ENCODE data around the gene DLGAP4. TPM values are rescaled to one million over a fixed set of nuclear protein-coding genes. Genes with fewer than 3 reads are reported as not detected.

Gene DLGAP4
- total RNA-seq, 1 experiment from 2014 or later = 40.3 TPM

DNA sequence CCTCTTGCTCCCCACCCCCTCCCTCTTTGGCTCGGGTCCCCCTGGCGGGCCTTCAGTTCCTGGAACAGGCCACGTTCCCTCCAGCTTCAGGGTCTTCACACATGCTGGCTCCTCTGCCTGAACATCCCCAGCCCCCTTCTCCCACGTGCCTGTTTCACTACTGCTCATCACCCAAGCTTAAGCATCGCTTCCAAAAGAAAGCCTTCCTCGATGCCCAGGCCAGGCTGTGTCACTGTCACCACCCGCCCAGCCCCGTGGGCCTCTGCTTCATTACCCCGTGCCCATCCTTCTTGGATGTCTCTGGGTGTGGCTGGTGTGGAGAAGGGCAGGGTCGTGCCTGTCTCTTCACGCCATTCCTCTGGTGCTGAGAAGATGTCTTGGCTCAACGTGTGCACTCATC lies 2.8 kb downstream of the DLGAP4 start:
- Histone ChIP-seq H4K20me1 (ENCODE audit: insufficient read depth) (no peaks in the 10 kb centered on the region), H3K36me3 (ENCODE audit: control insufficient read depth in 1 of 2, insufficient read depth in 2 of 2, low read length in 2 of 2) (no peaks in the 10 kb centered on the region), H3K4me1 (ENCODE audit: control insufficient read depth in 1 of 2, insufficient read depth in 2 of 2, low read length in 2 of 2) (no peaks in the 10 kb centered on the region), H2AFZ (ENCODE audit: low read depth, low read length, poor library complexity, severe bottlenecking) (no peak overlapping the region), H3K9me2 (ENCODE audit: insufficient read depth) (no peaks in the 10 kb centered on the region), H3K27ac (ENCODE audit: low read depth, low read length) (no peak overlapping the region), H3K79me2 (ENCODE audit: insufficient read depth, low read length) (no peaks in the 10 kb centered on the region), H3K4me2 (ENCODE audit: low read length) (no peak overlapping the region), H3K4me3 (replicated peaks in 1 of 2; ENCODE audit: low read depth in 1 of 2, low read length in 2 of 2) (no peak overlapping the region), H3K27me3 (ENCODE audit: insufficient read depth, low read length) (peaks cover 11% of the 10 kb centered on the region; the same call in 1 of the 2 replicates), H3K9ac (ENCODE audit: low read length) (no peak overlapping the region), H3K9me3 (ENCODE audit: control insufficient read depth in 1 of 2, insufficient read depth in 1 of 2, low read depth in 1 of 2, low read length in 2 of 2) (no peaks in the 10 kb centered on the region)
- ATAC-seq (no peak), DNase-seq (ENCODE audit: low read depth, low spot score) (no peak)
- CTCF ChIA-PET = no interaction called here
- RAD21 ChIA-PET (ENCODE audit: low non-redundant PET in 1 of 2, low total read pairs in 2 of 2, uncharacterized antibody in 2 of 2, unreplicated experiment in 2 of 2) = no interaction called here
- intact Hi-C loops (cut with micrococcal nuclease) = no loop called here
- POLR2A ChIA-PET = no interaction called here
- no peak for TF ChIP-seq EZH2 (IDR thresholded peaks at IDR 0.05)
- no TSS peak for BruUV-seq (replicated peaks)

DNA sequence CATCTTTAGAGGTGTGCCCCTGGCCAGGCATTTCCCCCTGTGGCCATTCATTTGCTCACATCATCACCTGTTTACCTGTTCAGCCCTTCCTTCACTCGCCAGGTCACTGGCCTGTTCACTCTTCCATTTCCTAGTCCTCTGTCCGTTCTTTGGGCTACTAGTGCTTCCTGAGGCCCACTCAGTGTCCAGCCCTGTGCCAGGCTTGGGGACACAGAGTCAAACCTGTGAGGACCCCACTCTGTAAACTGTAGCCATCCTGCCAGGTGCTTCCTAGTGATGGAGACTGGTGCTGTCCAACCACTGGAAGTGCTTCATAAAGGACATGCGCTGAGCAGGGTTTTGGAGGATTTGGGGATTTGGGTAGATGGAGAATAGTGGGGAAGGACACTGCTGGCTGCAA lies 3.5 kb downstream of the DLGAP4 start:
- H3K79me2 ChIP-seq (ENCODE audit: insufficient read depth, low read length) = no peaks in the 10 kb centered on the region
- DNase-seq (ENCODE audit: low read depth, low spot score) (no peak), ATAC-seq (no peak)
- CTCF ChIA-PET = no interaction called here
- no peaks in the 10 kb centered on the region for H3K9me3 ChIP-seq (ENCODE audit: control insufficient read depth in 1 of 2, insufficient read depth in 1 of 2, low read depth in 1 of 2, low read length in 2 of 2)
- no peak overlapping the region for H3K9ac ChIP-seq (ENCODE audit: low read length)
- no peak overlapping the region for H2AFZ ChIP-seq (ENCODE audit: low read depth, low read length, poor library complexity, severe bottlenecking)
- H3K27me3 ChIP-seq (ENCODE audit: insufficient read depth, low read length) = peaks cover 8% of the 10 kb centered on the region; the same call in 1 of the 2 replicates
- no TSS peak for BruUV-seq (replicated peaks)
- H3K27ac ChIP-seq (ENCODE audit: low read depth, low read length) = no peak overlapping the region
- TF ChIP-seq CBX3 (IDR thresholded peaks at IDR 0.05; ENCODE audit: low read depth) (no peak), ELF1 (IDR thresholded peaks at IDR 0.05; ENCODE audit: borderline replicate concordance, low read depth) (no peak)
- RAD21 ChIA-PET (ENCODE audit: low non-redundant PET in 1 of 2, low total read pairs in 2 of 2, uncharacterized antibody in 2 of 2, unreplicated experiment in 2 of 2) = no interaction called here
- no peaks in the 10 kb centered on the region for H3K9me2 ChIP-seq (ENCODE audit: insufficient read depth)
- no peaks in the 10 kb centered on the region for H3K36me3 ChIP-seq (ENCODE audit: control insufficient read depth in 1 of 2, insufficient read depth in 2 of 2, low read length in 2 of 2)
- H3K4me2 ChIP-seq (ENCODE audit: low read length) = no peak overlapping the region
- no peaks in the 10 kb centered on the region for H3K4me1 ChIP-seq (ENCODE audit: control insufficient read depth in 1 of 2, insufficient read depth in 2 of 2, low read length in 2 of 2)
- POLR2A ChIA-PET = no interaction called here
- intact Hi-C loops (cut with micrococcal nuclease) = no loop called here
- H3K4me3 ChIP-seq (replicated peaks in 1 of 2; ENCODE audit: low read depth in 1 of 2, low read length in 2 of 2) = no peak overlapping the region
- no peaks in the 10 kb centered on the region for H4K20me1 ChIP-seq (ENCODE audit: insufficient read depth)
